ENCODE results near the gene C8A. TPM values are rescaled to one million over a fixed set of nuclear protein-coding genes. Genes with fewer than 3 reads are reported as not detected.

The C8A gene
- total RNA-seq, 2 donors from 2014 or later: not detected

DNA sequence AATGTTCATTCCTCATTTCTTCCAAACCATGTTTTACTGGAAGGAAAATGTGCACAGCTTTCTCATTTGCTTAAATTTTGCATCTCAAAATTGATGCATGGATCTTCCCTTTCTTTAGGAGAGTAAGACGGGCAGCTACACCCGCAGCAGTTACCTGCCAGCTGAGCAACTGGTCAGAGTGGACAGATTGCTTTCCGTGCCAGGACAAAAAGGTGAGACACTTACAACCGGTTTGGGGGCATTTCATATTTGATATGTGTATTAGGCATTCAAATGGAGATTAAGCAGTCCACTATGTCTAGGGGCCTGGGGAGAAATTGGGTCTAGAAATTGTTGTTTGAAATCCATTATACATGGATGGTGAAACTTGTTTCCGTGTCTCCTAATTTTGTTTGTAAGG lies 12.9 kb downstream of the C8A start:
- Histone ChIP-seq H3K4me1 (ENCODE audit: control insufficient read depth, insufficient read depth, low read length) (peaks cover 5% of the 10 kb centered on the region), H3K27ac (ENCODE audit: low read depth, low read length) (no peak overlapping the region), H3K9me3 (ENCODE audit: control insufficient read depth, low read length) (peaks cover 12% of the 10 kb centered on the region), H3K36me3 (ENCODE audit: control insufficient read depth, insufficient read depth, low read length) (no peaks in the 10 kb centered on the region), H3K9ac (ENCODE audit: extremely low read depth, low read length, poor library complexity, severe bottlenecking) (no peak overlapping the region), H3K27me3 (ENCODE audit: control insufficient read depth, insufficient read depth, low read length, poor library complexity, severe bottlenecking) (peaks cover 5% of the 10 kb centered on the region), H3K4me3 (ENCODE audit: low read length) (no peak overlapping the region)
- TF ChIP-seq, protein P1, sequence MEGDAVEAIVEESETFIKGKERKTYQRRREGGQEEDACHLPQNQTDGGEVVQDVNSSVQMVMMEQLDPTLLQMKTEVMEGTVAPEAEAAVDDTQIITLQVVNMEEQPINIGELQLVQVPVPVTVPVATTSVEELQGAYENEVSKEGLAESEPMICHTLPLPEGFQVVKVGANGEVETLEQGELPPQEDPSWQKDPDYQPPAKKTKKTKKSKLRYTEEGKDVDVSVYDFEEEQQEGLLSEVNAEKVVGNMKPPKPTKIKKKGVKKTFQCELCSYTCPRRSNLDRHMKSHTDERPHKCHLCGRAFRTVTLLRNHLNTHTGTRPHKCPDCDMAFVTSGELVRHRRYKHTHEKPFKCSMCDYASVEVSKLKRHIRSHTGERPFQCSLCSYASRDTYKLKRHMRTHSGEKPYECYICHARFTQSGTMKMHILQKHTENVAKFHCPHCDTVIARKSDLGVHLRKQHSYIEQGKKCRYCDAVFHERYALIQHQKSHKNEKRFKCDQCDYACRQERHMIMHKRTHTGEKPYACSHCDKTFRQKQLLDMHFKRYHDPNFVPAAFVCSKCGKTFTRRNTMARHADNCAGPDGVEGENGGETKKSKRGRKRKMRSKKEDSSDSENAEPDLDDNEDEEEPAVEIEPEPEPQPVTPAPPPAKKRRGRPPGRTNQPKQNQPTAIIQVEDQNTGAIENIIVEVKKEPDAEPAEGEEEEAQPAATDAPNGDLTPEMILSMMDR (conservative IDR thresholded peaks at IDR 0.05): no peak
- Mint-ChIP-seq H3K36me3 (ENCODE audit: low read depth) (no peaks in the 10 kb centered on the region), H3K27ac (no peak overlapping the region), H3K27me3 (ENCODE audit: insufficient read depth) (peaks cover 23% of the 10 kb centered on the region), H3K4me3 (no peak overlapping the region), H3K4me1 (peaks cover 12% of the 10 kb centered on the region), H3K9me3 (peaks cover 14% of the 10 kb centered on the region)
- no peak for DNase-seq
- WGBS, 2 experiments (ENCODE audit: insufficient coverage in 1 of 2, insufficient read length in 1 of 2): 86 to 91% methylated on average over 4 to 5 of the region's 5 CpGs

DNA sequence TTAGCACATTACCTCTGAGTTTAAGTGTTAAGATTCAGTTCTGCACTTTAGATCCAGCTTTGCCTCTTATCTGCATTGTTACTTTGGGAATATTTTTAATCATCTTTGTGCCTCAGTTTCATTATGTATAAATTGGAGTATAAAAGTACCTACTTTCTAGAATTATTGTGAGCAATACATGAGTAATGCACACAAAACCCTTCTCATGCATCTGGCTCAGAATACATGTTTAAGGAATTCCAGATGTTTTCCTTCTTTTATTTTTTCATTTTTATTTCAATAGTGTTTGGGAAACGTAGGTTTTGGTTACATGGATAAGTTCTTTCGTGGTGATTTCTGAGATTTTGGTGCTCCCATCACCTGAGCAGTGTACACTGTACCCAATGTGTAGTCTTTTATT lies 14.2 kb downstream of the C8A start:
- Histone ChIP-seq H3K27ac (ENCODE audit: low read depth, low read length) (no peak overlapping the region), H3K9ac (ENCODE audit: extremely low read depth, low read length, poor library complexity, severe bottlenecking) (no peak overlapping the region), H3K4me1 (ENCODE audit: control insufficient read depth, insufficient read depth, low read length) (no peaks in the 10 kb centered on the region), H3K4me3 (ENCODE audit: low read length) (no peak overlapping the region), H3K36me3 (ENCODE audit: control insufficient read depth, insufficient read depth, low read length) (no peaks in the 10 kb centered on the region), H3K9me3 (ENCODE audit: control insufficient read depth, low read length) (peaks cover 12% of the 10 kb centered on the region), H3K27me3 (ENCODE audit: control insufficient read depth, insufficient read depth, low read length, poor library complexity, severe bottlenecking) (peaks cover 11% of the 10 kb centered on the region)
- Mint-ChIP-seq H3K27ac (no peak overlapping the region), H3K9me3 (peaks cover 14% of the 10 kb centered on the region), H3K4me3 (no peak overlapping the region), H3K36me3 (ENCODE audit: low read depth) (no peaks in the 10 kb centered on the region), H3K4me1 (peaks cover 8% of the 10 kb centered on the region), H3K27me3 (ENCODE audit: insufficient read depth) (peaks cover 30% of the 10 kb centered on the region)
- DNase-seq: no peak
- TF ChIP-seq, protein P1 (conservative IDR thresholded peaks at IDR 0.05): no peak
- WGBS, 2 experiments (ENCODE audit: insufficient coverage in 1 of 2, insufficient read length in 1 of 2): 100% methylated on average over 2 of the region's 2 CpGs; no CpG with 5 or more reads in 1 of the 2 experiments

DNA sequence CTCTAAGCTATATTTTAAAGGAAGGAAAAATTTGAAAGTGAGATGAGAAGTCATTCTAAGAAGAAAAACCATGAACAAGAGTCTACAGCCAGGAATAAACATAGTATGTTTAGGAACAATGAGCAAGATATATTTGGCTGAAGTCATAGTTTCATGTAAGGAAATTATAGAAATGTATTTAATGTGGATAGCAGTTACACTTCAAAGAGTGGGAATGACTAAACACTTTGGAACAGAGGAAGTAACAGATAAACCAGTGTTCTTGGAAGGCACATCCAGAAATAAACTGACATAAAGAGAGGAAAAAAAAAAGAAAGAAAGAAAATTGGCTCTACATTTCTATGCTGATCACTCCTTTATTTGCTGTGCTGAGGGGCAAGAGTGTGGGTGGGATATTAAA lies 18.0 kb downstream of the C8A start:
- TF ChIP-seq, protein P1 (conservative IDR thresholded peaks at IDR 0.05): no peak

More for the DNA sequence above, 18.0 kb downstream of the C8A start:
- H3K27me3 Mint-ChIP-seq (ENCODE audit: insufficient read depth): peaks cover 61% of the 10 kb centered on the region
- Histone ChIP-seq H3K27me3 (ENCODE audit: control insufficient read depth, insufficient read depth, low read length, poor library complexity, severe bottlenecking) (peaks cover 19% of the 10 kb centered on the region), H3K4me1 (ENCODE audit: control insufficient read depth, insufficient read depth, low read length) (no peaks in the 10 kb centered on the region), H3K9ac (ENCODE audit: extremely low read depth, low read length, poor library complexity, severe bottlenecking) (no peak overlapping the region), H3K27ac (ENCODE audit: low read depth, low read length) (no peak overlapping the region), H3K9me3 (ENCODE audit: control insufficient read depth, low read length) (no peaks in the 10 kb centered on the region), H3K36me3 (ENCODE audit: control insufficient read depth, insufficient read depth, low read length) (no peaks in the 10 kb centered on the region), H3K4me3 (ENCODE audit: low read length) (no peak overlapping the region)
- H3K36me3 Mint-ChIP-seq (ENCODE audit: low read depth): no peaks in the 10 kb centered on the region
- no peak for DNase-seq
- H3K27ac Mint-ChIP-seq: no peak overlapping the region
- H3K4me1 Mint-ChIP-seq: no peaks in the 10 kb centered on the region
- H3K9me3 Mint-ChIP-seq: no peaks in the 10 kb centered on the region
- no peak overlapping the region for H3K4me3 Mint-ChIP-seq

All from endodermal cell (in vitro differentiated cells).